HG03108 (cell line): ENCODE measurements around the gene SMAD7.
A peak's percentile ranks its signal among the peaks of the same experiment; 100 is the strongest.

Experiments used
- ATAC-seq: cut with Tn5 transposase; IDR thresholded peaks from one replicate; pipeline ENCODE4 v1.9.1; 2021; ENCODE audit warnings: moderate library complexity; ENCODE audit not compliant: unreplicated experiment

Gene SMAD7

GRCh38 chr18:48961547-48961946 lies 10.8 kb upstream of the SMAD7 start:
- no peak for ATAC-seq

GRCh38 chr18:48959921-48960920 lies 9.5 kb upstream of the SMAD7 start:
- ATAC-seq: no peak

DNA sequence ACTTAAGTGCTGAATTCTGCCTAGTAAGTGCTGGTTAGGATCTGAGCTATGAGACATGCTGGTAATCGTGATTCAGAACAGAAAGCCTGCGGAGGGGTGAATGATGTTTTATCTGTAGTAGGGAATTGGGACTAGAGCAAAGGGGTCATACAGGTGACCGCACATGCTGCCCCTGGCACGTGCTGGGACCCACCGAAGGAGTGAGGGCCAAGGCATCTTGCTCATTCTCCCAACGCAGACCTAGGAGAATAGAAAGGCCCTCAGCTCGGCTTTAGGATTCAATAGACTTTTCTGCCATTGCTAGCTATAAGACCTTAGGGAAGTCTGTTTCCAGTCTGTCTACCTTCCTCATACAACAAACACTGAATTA lies 8.8 kb upstream of the SMAD7 start:
- ATAC-seq: no peak

DNA sequence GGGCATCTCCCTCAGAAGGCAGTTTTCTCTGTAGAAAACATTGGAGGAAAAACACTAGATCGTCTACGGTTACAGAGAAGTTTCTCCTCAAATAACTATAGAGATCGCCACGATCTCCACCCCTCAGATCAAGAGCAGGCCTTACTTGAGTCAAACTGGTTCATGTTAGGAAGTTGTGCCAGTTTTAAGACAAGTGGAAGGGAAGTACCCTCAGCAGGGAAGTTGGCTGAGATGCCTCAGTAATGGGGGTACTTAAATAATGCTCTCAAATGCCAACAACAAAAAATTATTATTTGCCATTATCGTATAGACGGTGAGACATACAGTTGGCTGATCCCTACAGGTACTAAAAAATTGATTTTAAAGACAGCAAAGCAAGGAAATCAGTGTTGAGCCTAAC lies 8.2 kb upstream of the SMAD7 start:
- ATAC-seq: no peak

DNA sequence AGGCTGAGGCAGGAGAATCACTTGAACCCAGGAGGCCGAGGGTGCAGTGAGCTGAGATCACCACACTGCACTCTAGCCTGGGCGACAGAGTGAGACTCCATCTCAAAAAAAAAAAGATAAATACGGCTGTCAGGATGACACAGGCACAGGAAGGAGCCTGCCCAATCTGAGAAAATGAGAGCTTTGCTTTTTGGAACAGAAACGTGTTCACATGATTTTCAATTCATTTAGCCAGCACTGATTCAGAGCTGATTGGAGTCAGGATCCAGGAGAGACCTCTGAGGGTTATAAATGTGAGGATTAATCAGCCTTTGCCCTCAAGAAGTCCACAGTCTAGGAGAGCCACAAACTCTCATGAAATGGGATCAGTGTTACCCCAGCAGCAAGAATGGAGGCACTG lies 6.9 kb upstream of the SMAD7 start:
- ATAC-seq: no peak

GRCh38 chr18:48957136-48957535 lies 6.4 kb upstream of the SMAD7 start:
- ATAC-seq: no peak

- ATAC-seq: no peak
Measured at GRCh38 chr18:48956356-48956755, 5.6 kb upstream of the SMAD7 start.

- ATAC-seq: no peak
Measured at GRCh38 chr18:48955830-48956261, 5.1 kb upstream of the SMAD7 start.

GRCh38 chr18:48954886-48955819 lies 4.4 kb upstream of the SMAD7 start:
- ATAC-seq: no peak

DNA sequence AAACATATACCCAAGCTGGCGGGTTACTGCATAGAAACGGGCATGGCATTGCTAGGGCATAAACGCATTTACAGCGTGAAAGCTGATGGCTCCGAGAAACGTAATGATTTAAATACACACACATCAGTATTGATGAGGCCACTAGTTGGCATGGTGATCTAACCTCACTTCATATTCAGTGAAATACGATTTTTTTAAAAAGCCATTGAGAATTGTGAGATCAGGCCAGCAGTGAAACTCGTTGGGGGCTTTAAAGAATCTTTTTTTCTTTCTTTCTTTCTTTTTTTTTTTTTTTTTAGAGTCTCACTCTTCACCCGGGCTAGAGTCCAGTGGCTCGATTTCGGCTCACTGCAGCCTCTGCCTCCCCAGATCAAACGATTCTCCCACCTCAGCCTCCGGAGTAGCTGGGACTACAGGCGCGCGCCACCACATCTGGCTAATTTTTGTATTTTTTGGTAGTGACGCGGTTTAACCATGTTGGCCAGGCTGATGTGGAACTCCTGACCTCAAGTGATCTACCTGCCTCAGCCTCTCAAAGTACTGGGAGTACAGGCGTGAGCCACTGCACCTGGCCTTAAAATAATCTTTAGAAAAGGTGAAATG lies 2.4 kb upstream of the SMAD7 start:
- no peak for ATAC-seq

- ATAC-seq: peak; percentile 25
Measured at GRCh38 chr18:48952287-48953103, 1.7 kb upstream of the SMAD7 start.

DNA sequence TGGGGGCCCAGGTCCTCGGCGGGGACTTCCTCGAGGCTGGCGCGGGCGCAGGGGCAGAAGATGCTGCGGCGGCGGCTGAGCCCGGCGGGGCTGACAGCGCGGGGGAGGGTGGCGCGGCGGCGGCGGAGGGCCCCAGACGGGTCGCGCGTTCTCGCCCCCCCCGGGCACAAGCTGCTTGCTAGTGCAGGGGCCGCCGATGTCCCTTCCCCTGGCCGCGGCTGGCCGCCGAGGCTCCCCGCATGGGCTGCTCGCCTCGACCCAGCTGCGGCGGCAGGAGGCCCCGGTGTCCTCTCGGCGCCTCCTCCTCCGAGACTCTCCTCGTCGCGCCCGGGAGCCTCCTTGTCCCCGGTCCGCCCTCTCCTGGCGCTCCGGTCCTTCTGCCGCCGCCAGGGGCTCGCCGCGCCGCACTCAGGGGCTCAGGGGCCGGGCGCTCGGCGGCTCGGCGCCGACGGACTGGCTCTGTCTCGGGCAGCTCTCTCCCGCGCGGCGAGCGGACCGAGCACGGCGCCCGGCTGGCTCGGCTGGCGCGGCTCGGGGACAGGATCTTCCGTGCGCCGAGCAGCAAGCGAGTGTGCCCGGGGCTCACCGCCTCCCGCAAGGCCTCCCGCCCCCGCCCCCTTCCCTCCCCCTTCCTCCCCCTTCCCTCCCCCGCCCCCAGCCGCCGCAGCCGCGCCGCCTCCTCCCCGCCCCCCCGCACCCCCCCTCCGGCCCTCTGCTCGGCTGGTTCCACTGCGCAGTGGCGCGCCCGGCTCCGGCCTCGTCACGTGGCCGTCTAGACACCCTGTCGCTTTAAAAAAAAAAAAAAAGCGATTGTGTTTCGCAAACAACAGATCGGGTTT lies 902 bp upstream of the SMAD7 start:
- peak; percentile 31 for ATAC-seq

GRCh38 chr18:48949606-48950535 lies 894 bp downstream of the SMAD7 start:
- no peak for ATAC-seq

- no peak for ATAC-seq
Measured at GRCh38 chr18:48949050-48949605, 1.6 kb downstream of the SMAD7 start.

DNA sequence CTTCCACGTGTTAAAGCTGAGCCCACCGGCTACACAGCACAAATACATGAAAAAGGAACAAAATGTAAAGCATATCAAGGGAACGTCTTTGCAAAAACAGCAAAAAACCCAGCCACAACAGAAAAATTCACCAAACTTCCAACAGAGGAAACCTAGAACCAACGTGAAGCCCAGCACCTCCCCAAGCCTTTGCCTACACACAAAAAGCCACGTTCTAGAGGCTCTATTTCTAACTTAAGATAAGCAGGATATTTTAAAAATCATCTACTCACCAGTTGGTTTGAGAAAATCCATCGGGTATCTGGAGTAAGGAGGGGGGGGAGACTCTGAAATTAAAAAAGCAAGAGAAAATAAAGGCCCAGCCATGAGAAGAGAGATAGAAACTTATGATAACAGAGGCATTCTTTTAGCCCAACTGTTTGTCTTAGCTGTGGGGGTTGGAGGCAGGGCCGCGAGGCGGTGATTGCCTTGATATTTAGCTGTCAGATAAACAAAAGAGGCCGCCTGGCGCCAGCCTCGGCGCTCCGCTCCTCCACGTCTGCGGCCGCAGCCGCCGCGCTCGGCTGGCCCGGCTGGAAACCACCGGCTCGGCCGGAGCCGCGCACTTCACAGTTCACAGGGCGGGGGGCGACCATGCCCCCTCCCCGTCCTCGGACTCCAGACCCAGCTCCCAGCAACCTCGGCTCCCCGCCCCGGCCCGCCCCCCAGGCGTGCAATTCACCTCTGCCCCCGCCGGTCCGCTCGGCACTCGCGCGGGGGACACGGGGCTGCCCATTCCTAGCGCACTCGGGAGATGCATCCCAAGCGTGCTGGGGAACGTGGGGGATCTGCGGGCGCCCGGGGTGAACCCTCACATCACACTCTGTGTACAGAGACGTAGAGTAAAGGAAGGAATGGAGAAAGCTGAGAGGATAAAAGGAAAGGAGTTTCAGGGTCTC lies 2.4 kb downstream of the SMAD7 start:
- no peak for ATAC-seq

DNA sequence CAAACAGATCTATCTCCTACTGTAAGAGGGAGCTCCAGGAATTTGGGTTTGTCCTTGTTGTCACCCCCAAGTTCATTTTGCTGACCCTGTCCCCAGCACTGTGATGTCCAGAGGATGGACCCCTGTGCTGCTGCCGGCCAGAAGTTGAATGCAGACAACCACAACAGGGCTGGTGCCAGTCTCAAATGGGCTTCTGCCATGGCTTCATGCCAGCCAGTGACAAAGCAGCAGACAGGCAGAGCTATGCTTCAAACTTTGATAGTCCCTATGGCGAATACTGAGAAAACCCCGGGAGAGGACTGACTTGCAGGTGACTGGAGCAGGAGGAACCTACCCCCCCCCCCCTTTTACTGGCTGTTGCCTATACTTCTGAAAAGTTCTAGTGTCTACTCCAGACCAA lies 3.2 kb downstream of the SMAD7 start:
- ATAC-seq: no peak

GRCh38 chr18:48947092-48947491 lies 3.7 kb downstream of the SMAD7 start:
- ATAC-seq: no peak
